AG10803 (cell line): ENCODE results near the gene PDZD4.
A peak's percentile ranks its signal among the peaks of the same experiment; 100 is the strongest.

ENCODE experiments used
- DNase-seq: peaks from one replicate; pipeline ENCODE4 v3.0.0; 2010; ENCODE audit warnings: low read depth
- H3K4me3 ChIP-seq: 2 replicates; pipeline ENCODE4 v1.5.1; 2011; ENCODE audit warnings: mild to moderate bottlenecking, low read length, control low read depth
- TF ChIP-seq, protein P1 (sequence below): conservative IDR thresholded peaks from 2 replicates; pipeline ENCODE4 v1.5.1; 2011; ENCODE audit warnings: mild to moderate bottlenecking, low read length, control low read depth, inconsistent platforms

Gene PDZD4

DNA sequence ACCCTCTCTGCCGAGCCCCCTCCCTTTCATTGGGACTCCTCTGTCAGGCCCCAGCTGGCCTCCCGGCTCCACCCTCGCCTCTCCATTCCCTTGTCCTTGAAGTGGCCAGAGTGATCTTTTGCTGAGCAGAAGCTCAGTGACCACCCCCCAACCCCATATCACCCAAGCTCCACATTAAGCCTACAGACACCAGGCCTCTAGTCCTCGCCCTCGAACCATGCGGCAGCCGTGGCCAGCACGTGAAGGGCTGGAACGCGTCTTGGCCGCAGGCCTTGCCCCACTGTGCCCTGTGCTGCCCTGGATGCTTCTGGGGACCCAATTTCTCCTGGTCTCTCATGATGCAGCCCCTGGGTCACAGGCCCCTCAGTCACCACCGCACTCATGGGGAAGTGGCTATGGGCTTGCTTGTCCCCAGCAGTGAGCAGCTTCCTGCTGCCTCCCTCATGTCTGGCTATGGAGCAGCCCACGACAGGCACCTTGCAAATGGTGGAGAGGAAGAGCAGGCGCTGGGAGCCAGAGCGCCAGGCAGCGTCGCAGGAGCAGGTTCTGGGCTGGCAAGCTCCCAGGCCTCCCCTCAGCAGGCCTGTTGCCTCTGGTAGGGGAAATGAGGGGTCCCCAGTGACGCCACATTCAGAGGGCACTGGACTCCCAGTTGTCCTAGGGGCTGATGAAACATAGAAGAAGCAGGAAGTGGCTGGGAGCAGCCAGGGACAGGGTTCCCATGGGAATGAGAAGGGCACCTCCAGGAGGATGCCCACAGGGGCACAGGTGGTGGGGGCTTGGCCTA is 50.3 kb downstream of the PDZD4 start:
- TF ChIP-seq, protein P1, sequence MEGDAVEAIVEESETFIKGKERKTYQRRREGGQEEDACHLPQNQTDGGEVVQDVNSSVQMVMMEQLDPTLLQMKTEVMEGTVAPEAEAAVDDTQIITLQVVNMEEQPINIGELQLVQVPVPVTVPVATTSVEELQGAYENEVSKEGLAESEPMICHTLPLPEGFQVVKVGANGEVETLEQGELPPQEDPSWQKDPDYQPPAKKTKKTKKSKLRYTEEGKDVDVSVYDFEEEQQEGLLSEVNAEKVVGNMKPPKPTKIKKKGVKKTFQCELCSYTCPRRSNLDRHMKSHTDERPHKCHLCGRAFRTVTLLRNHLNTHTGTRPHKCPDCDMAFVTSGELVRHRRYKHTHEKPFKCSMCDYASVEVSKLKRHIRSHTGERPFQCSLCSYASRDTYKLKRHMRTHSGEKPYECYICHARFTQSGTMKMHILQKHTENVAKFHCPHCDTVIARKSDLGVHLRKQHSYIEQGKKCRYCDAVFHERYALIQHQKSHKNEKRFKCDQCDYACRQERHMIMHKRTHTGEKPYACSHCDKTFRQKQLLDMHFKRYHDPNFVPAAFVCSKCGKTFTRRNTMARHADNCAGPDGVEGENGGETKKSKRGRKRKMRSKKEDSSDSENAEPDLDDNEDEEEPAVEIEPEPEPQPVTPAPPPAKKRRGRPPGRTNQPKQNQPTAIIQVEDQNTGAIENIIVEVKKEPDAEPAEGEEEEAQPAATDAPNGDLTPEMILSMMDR = no peak
- no peak for DNase-seq
- H3K4me3 ChIP-seq = no peak overlapping the region

DNA sequence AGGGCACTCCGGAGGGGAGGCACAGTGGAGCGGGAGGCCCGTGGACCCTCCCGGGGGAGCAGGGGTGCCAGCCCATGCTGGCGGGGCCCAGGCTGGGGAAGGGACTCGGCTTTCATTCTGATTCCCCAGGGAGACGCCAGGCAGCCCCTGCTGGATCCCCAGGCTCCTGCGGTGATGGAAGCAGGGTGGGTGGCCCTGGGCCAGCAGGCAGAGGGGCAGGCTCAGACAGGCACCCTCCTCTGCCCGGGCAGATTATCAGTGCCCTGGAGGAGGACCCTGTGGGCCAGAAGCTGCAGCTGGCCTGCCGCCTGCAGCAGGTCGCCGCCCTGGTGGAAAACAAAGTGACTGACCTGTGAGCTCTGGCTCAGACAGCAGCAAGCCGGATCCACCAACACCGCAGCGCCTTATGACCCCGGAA is 51.7 kb downstream of the PDZD4 start:
- DNase-seq = no peak
- TF ChIP-seq, protein P1 = 0 out of 2 replicates have a peak, but pooled peaks have one; percentile 4
- no peak overlapping the region for H3K4me3 ChIP-seq

DNA sequence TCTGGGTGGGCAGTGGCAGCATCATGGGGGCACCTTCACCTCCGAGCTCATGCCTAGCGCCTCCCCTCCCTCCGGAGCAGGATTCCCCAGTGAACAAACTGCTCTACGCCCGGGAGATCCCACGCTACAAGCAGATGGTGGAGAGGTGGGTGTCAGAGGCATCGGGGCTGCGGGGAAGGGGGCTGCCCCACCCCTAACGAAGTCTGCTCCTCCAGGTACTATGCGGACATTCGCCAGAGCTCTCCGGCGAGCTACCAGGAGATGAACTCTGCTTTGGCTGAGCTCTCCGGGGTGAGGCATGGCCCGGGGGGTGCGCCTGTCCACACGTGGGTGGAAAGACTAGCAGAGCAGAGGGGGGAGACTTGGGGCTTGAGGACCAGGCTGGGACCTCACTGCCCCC is 52.2 kb downstream of the PDZD4 start:
- DNase-seq = no peak
- TF ChIP-seq, protein P1 = no peak
- H3K4me3 ChIP-seq = no peak overlapping the region

DNA sequence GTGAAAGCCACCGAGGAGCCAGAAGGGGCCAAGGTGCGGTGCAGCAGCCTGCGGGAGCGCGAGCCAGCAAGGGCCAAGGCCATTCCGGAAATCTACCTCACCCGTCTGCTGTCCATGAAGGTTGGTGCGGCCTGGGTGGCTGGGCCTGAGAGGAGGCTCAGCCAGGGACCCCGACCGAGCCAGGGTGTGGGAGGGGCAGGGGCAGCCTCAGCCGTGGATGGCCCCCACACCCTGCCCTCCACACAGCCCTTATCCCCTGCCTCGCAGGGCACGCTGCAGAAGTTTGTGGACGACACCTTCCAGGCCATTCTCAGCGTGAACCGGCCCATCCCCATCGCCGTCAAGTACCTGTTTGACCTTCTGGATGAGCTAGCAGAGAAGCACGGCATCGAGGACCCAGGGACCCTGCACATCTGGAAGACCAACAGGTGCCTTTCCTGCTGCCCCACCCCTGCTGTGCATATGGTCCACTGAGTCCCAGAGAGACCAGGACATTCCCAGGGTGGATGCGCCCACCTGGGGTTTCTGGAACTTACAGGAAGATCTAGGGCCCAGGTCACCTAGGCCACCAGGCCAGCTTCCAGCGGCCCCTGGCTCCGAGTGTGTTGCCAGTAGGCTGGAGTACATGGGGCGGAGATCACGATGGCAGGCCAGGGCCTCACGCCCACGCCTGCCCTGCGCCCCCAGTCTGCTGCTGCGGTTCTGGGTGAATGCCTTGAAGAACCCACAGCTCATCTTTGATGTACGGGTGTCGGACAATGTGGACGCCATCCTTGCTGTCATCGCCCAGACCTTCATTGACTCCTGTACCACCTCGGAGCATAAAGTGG is 52.9 kb downstream of the PDZD4 start:
- no peak overlapping the region for H3K4me3 ChIP-seq
- no peak for DNase-seq
- TF ChIP-seq, protein P1 = no peak

DNA sequence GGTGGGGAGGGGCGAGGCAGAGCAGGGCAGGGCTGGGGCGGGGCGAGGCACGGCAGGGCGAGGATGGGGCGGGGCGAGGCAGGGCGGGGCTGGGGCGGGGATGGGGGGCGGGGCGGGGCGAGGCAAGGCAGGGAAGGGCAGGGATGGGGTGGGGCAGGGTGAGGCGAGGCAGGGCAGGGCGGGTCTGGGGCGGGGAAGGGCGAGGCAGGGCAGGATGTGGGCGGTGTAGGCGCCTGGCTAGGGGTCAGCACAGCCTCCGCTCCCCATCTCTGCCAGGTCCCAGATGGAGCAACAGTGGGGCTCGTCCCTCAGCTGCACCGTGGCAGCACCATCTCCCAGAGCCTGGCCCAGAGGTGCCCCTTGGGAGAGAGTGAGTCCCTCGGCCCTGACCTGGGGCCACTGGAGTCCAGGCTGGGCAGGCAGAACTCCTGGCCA is 53.7 kb downstream of the PDZD4 start:
- TF ChIP-seq, protein P1 = no peak
- no peak for DNase-seq
- H3K4me3 ChIP-seq = no peak overlapping the region

DNA sequence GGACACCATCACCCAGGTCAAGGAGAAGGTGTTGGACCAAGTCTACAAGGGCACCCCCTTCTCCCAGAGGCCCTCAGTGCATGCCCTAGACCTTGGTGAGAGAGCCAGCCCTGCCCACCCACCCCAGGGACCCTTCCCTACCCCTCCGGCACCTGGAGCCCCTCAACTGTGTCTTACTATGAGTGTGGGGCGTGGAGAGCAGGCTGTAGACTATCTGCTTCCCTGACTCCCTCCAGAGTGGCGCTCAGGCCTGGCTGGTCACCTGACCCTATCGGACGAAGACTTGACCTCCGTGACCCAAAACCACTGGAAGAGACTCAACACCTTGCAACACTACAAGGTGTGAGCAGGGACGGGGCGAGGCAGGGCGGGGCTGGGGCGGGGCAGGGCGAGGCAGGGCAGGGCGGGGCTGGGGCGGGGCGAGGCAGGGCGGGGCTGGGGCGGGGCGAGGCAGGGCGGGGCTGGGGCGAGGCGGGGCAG is 54.2 kb downstream of the PDZD4 start:
- no peak overlapping the region for H3K4me3 ChIP-seq
- no peak for DNase-seq
- TF ChIP-seq, protein P1 = no peak
